H9 (cell line): Measurements from ENCODE around the gene TMEM41A. TPM values are rescaled to one million over a fixed set of nuclear protein-coding genes. Genes with fewer than 3 reads are reported as not detected.

Experiments
- DNase-seq: peaks from one replicate; pipeline ENCODE4 v3.0.0-alpha.2; 2017
- H2AFZ ChIP-seq: one replicate; pipeline ENCODE4 v1.6.1; 2013; ENCODE audit warnings: mild to moderate bottlenecking, low read length, control low read depth, moderate library complexity
- H2AK5ac ChIP-seq: 2 replicates; pipeline ENCODE4 v1.6.1; 2013; ENCODE audit warnings: low read length, control low read depth, mixed read lengths; ENCODE audit not compliant: insufficient read length
- H2BK120ac ChIP-seq: one replicate; pipeline ENCODE4 v1.6.1; 2013; ENCODE audit warnings: low read depth, mild to moderate bottlenecking, low read length, control low read depth, inconsistent platforms; ENCODE audit not compliant: poor library complexity, severe bottlenecking
- H2BK12ac ChIP-seq: 2 replicates; pipeline ENCODE4 v1.6.1; 2013; ENCODE audit warnings: low read length, control low read depth, mixed read lengths, low read depth; ENCODE audit not compliant: insufficient read length
- H2BK15ac ChIP-seq: 2 replicates; pipeline ENCODE4 v1.6.1; 2013; ENCODE audit warnings: low read depth, low read length, control low read depth
- H2BK20ac ChIP-seq: one replicate; pipeline ENCODE4 v1.6.1; 2013; ENCODE audit warnings: low read depth, mild to moderate bottlenecking, low read length, control low read depth, inconsistent platforms; ENCODE audit not compliant: poor library complexity, severe bottlenecking
- H2BK5ac ChIP-seq: 2 replicates; pipeline ENCODE4 v1.6.1; 2013; ENCODE audit warnings: low read length, control low read depth, mixed read lengths; ENCODE audit not compliant: insufficient read length
- H3K14ac ChIP-seq: 2 replicates; pipeline ENCODE4 v1.6.1; 2013; ENCODE audit warnings: low read length, control low read depth; ENCODE audit not compliant: insufficient read depth
- H3K18ac ChIP-seq: 2 replicates; pipeline ENCODE4 v1.6.1; 2013; ENCODE audit warnings: low read depth, mild to moderate bottlenecking, mixed read lengths, low read length, control low read depth; ENCODE audit not compliant: insufficient read length
- H3K23ac ChIP-seq: 2 replicates; pipeline ENCODE4 v1.6.1; 2013; ENCODE audit warnings: low read length, control low read depth, mixed read lengths, low read depth; ENCODE audit not compliant: insufficient read length
- H3K23me2 ChIP-seq: 2 replicates; pipeline ENCODE4 v1.6.1; 2013; ENCODE audit warnings: low read depth, mild to moderate bottlenecking, mixed read lengths, low read length, control low read depth; ENCODE audit not compliant: insufficient read length, poor library complexity, severe bottlenecking
- H3K27ac ChIP-seq: 2 replicates; pipeline ENCODE4 v1.5.1; 2013; ENCODE audit warnings: low read length, control low read depth, mixed read lengths, low read depth; ENCODE audit not compliant: insufficient read length
- H3K27me3 ChIP-seq: 2 replicates; pipeline ENCODE4 v1.6.1; 2013; ENCODE audit warnings: low read length, control low read depth, inconsistent platforms; ENCODE audit not compliant: insufficient read depth
- H3K4ac ChIP-seq: 2 replicates; pipeline ENCODE4 v1.6.1; 2013; ENCODE audit warnings: low read depth, mild to moderate bottlenecking, control low read depth, inconsistent platforms, low read length, moderate library complexity
- H3K4me1 ChIP-seq: 2 replicates; pipeline ENCODE4 v1.6.1; 2013; ENCODE audit warnings: low read length, control low read depth, inconsistent platforms; ENCODE audit not compliant: insufficient read depth
- H3K4me2 ChIP-seq: 2 replicates; pipeline ENCODE4 v1.6.1; 2013; ENCODE audit warnings: low read length, control low read depth, mixed read lengths; ENCODE audit not compliant: insufficient read length, insufficient read depth
- H3K56ac ChIP-seq: 2 replicates; pipeline ENCODE4 v1.6.1; 2013; ENCODE audit warnings: low read depth, mild to moderate bottlenecking, mixed read lengths, low read length, control low read depth; ENCODE audit not compliant: insufficient read length
- H3K79me1 ChIP-seq: 2 replicates; pipeline ENCODE4 v1.6.1; 2013; ENCODE audit warnings: low read depth, mild to moderate bottlenecking, moderate library complexity, low read length, control low read depth, inconsistent platforms; ENCODE audit not compliant: insufficient read depth, poor library complexity, severe bottlenecking
- H3K79me2 ChIP-seq: 2 replicates; pipeline ENCODE4 v1.6.1; 2013; ENCODE audit warnings: low read length, control low read depth, inconsistent platforms; ENCODE audit not compliant: insufficient read depth
- H3K9ac ChIP-seq: 2 replicates; pipeline ENCODE4 v1.6.1; 2013; ENCODE audit warnings: low read length, control low read depth, mixed read lengths; ENCODE audit not compliant: insufficient read length; ENCODE audit errors: extremely low read depth
- H3K9me3 ChIP-seq: one replicate; pipeline ENCODE4 v1.6.1; 2013; ENCODE audit warnings: low read depth, low read length, inconsistent platforms; ENCODE audit not compliant: control insufficient read depth
- H3T11ph ChIP-seq: one replicate; pipeline ENCODE4 v1.6.1; 2013; ENCODE audit warnings: mild to moderate bottlenecking, low read length, control low read depth, inconsistent platforms
- H4K20me1 ChIP-seq: one replicate; pipeline ENCODE4 v1.6.1; 2013; ENCODE audit not compliant: control insufficient read depth, insufficient read length, insufficient read depth
- H4K5ac ChIP-seq: 2 replicates; pipeline ENCODE4 v1.6.1; 2013; ENCODE audit warnings: low read depth, mild to moderate bottlenecking, mixed read lengths, low read length, control low read depth; ENCODE audit not compliant: insufficient read length
- H4K8ac ChIP-seq: replicated peaks from 2 replicates; pipeline ENCODE4 v1.6.1; 2013; ENCODE audit warnings: low read length, control low read depth, mixed read lengths, low read depth; ENCODE audit not compliant: insufficient read length
- H4K91ac ChIP-seq: 2 replicates; pipeline ENCODE4 v1.6.1; 2013; ENCODE audit warnings: low read depth, mild to moderate bottlenecking, moderate library complexity, mixed read lengths, low read length, control low read depth; ENCODE audit not compliant: insufficient read length
- H3K27ac Mint-ChIP-seq, 3 experiments: 2 replicates in 2 of 3; 3 replicates in 1 of 3; pipeline ENCODE4 v1.8.0; 2020 to 2021; ENCODE audit warnings: mixed read lengths in 3 of 3, mild to moderate bottlenecking in 1 of 3, moderate library complexity in 1 of 3
- H3K27me3 Mint-ChIP-seq: 2 replicates; pipeline ENCODE4 v1.8.0; 2021; ENCODE audit warnings: low read depth, mild to moderate bottlenecking, moderate library complexity, mixed read lengths
- H3K36me3 Mint-ChIP-seq, 3 experiments: 2 replicates in 2 of 3; 3 replicates in 1 of 3; pipeline ENCODE4 v1.8.0; 2020 to 2021; ENCODE audit warnings: low read depth in 3 of 3, mixed read lengths in 3 of 3; ENCODE audit not compliant: insufficient read depth in 1 of 3
- H3K4me1 Mint-ChIP-seq, 2 experiments: 2 replicates each; pipeline ENCODE4 v1.8.0; 2020; ENCODE audit warnings: mixed read lengths in 2 of 2
- H3K4me3 Mint-ChIP-seq, 2 experiments: 2 replicates in 1 of 2; 3 replicates in 1 of 2; pipeline ENCODE4 v1.8.0; 2020 to 2021; ENCODE audit warnings: mild to moderate bottlenecking in 2 of 2, mixed read lengths in 2 of 2, moderate library complexity in 1 of 2
- H3K9me3 Mint-ChIP-seq, 2 experiments: 2 replicates in 1 of 2; 3 replicates in 1 of 2; pipeline ENCODE4 v1.8.0; 2020; ENCODE audit warnings: mild to moderate bottlenecking in 2 of 2, mixed read lengths in 2 of 2, moderate library complexity in 1 of 2
- CTCF ChIP-seq: fragments of 200-600 bp; sonication (generic); conservative IDR thresholded peaks from 3 replicates; pipeline ENCODE4 v1.8.0; 2021; ENCODE audit warnings: antibody characterized with exemption, mild to moderate bottlenecking
- WGBS: extraction: QIAGEN DNeasy Blood & Tissue Kit; methylation state at CpG from one replicate; pipeline ENCODE4 v1.1.7; 2013; ENCODE audit warnings: missing lambda C conversion rate, low lambda C conversion rate, mixed read lengths; ENCODE audit not compliant: insufficient read length; ENCODE audit errors: extremely low coverage; 5-methylcytosine and 5-hydroxymethylcytosine counted together
- total RNA-seq: library from RNA; stranded (reverse); gene quantifications from 2 replicates; pipeline ENCODE4 v1.2.1, GENCODE V29; 2021

Gene TMEM41A
- total RNA-seq, 1 experiment from 2014 or later: 23.9 TPM

GRCh38 chr3:185521349-185522138 is 22.7 kb upstream of the TMEM41A start:
- Histone ChIP-seq H2BK15ac (no peak overlapping the region), H3K23ac (no peak overlapping the region), H3K23me2 (no peaks in the 10 kb centered on the region), H3K4ac (no peak overlapping the region), H2BK120ac (no peak overlapping the region), H2BK20ac (no peak overlapping the region), H4K91ac (no peak overlapping the region), H3T11ph (no peak overlapping the region), H2BK5ac (no peak overlapping the region), H2BK12ac (no peak overlapping the region), H3K56ac (no peak overlapping the region), H2AK5ac (no peak overlapping the region), H3K4me2 (no peak overlapping the region), H3K27me3 (no peaks in the 10 kb centered on the region), H4K5ac (no peak overlapping the region), H3K18ac (no peak overlapping the region), H3K9ac (no peak overlapping the region), H3K14ac (no peak overlapping the region), H2AFZ (no peak overlapping the region), H3K27ac (no peak overlapping the region), H3K79me2 (no peaks in the 10 kb centered on the region), H3K9me3 (no peaks in the 10 kb centered on the region), H3K79me1 (no peaks in the 10 kb centered on the region), H4K8ac (no peak overlapping the region), H4K20me1 (no peaks in the 10 kb centered on the region), H3K4me1 (no peaks in the 10 kb centered on the region)
- Mint-ChIP-seq H3K4me3 (no peak overlapping the region), H3K27me3 (no peaks in the 10 kb centered on the region; the same call in none of the 2 replicates), H3K36me3 (no peaks in the 10 kb centered on the region), H3K27ac (no peak overlapping the region), H3K9me3 (no peaks in the 10 kb centered on the region), H3K4me1 (no peaks in the 10 kb centered on the region)
- no peak for TF ChIP-seq CTCF
- no CpG with 5 or more reads among the region's 7 CpGs for WGBS
- DNase-seq: no peak
